Measurements from ENCODE around the gene MDGA2.

MDGA2 gene

DNA sequence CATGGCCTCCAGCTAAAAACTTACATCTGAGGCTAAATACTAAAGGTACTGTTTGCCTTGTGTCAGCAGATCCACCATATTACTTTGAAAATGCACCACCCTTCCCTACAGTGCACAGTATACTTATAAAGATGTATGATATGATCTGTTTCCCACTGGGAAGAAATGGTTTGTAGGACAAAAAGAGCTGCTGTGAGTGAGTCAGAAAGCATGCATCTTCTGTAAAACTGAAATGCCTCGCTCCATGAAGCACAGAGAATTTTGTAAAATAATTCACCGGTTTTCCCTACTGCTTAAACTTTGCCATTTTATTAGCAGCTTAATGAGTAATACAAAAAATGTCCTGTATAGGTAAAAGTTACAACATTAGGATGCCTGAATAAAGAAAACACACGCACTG, 68.8 kb downstream of the MDGA2 start:
- DNase-seq, result no peak

DNA sequence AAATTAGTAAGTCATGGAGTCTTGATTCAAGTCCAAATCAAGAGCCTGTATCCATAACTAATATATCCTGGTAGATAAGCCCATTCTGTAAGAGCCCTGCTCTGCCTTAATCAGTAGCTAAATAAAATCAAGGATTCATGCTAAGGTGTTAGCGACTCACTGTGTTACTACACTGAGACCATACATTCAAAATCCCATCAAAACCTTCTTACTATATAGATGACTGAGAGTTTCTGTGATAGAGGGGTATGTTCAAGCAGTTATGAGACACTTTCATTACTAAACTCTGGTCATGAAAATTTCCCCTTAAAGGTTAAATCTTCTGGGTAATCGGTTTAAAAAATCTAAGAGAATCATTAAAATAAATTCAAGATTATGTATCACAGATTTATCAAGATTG, 78.5 kb downstream of the MDGA2 start:
- no peak for DNase-seq

DNA sequence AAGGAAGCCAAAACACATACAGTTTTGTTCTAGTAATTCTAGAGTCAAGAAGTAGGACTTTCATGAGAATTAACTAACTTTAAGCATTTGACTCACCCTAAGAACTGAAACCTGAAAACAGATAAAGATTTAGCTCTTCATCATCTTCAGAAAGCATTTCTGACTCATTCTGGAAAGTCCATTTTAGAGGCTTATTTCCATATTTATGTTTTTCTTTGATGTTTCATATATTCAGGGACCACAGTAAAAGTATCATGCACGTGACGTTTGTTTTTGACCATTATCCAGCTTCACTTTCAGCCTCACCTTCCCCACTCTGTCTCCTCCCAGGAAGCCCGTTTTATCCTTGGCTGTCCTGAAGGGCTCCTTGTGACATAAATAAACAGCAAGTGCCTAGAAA, 79.2 kb downstream of the MDGA2 start:
- no peak for DNase-seq

- no peak for DNase-seq
Measured at GRCh38 chr14:47595552-47595951, 79.9 kb downstream of the MDGA2 start.

GRCh38 chr14:47590767-47591495, 84.5 kb downstream of the MDGA2 start:
- DNase-seq, result no peak

DNA sequence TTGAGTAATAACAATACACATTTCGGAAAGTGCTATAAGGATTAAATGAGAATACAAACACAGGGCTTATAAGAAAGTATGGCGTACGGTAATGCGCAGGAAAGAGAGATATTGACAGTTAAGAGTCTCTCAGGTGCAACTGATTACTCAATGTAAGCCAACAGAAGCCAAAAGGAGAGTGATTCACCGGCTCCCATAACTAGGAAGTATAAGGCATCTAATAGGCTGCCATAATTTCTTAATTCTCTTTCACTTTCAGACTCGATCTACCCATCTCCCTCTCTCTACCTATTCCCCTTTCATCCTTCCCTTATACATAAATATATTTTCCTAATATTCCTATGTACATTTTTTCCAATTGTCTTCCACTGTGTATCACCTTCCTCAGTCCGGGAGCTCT, 90.0 kb downstream of the MDGA2 start:
- no peak for DNase-seq

DNA sequence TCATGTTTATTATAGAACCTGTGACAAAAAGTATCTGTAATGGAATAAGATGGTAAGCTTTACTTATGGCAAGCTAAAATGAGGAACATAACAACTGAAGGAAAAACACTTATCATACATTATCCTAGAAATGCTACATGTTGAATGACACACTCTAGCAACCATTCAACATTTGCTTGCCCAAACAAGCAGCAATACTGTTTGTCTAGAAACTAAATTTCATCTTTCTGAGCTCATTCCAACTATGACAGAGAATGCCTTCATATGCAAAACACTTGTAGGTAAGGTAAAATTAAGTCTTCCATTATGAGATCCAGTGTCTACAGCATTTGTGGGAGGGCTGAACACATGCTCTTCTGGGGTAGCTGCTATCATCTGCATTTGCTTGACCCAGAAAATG, 108.1 kb downstream of the MDGA2 start:
- DNase-seq, result no peak

- no peak for DNase-seq
Measured at GRCh38 chr14:47557894-47558293, 117.5 kb downstream of the MDGA2 start.

DNA sequence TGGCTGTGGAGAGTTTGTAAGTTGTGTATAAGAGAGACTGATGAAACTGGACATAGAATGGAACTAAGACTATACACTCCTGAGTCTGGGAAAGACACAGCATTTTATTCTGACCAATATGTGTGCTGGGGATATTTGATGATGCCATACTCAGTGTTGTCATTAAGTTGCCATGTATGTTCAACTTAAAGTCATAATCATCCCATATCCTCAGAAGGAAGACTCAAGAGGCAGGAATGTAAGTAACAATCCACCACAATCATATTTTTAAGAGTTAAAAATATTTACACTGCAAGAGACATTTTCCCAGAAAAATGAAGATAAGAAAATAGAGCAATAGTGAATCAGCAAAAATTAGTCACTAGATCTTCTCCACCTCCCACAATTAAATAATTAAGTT, 120.1 kb downstream of the MDGA2 start:
- DNase-seq, result no peak

DNA sequence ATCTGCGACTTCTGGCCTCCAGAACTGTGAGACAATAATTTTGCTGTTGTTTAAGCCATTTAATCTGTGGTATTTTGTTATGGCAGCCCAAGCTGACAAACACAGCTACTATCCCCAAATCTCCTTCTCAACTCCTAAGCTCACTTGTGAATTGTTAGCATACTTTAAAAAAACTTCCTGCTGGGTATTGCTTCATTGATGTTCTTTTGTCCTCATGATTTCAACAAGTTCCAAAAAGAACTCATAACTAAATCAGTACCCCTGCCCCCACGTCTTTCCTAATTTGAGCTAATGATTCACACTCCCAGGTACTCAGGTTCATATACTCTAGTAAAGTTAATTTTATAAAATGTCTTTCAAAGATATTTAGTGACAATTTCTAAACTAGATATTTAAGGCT, 125.5 kb downstream of the MDGA2 start:
- DNase-seq, result no peak

DNA sequence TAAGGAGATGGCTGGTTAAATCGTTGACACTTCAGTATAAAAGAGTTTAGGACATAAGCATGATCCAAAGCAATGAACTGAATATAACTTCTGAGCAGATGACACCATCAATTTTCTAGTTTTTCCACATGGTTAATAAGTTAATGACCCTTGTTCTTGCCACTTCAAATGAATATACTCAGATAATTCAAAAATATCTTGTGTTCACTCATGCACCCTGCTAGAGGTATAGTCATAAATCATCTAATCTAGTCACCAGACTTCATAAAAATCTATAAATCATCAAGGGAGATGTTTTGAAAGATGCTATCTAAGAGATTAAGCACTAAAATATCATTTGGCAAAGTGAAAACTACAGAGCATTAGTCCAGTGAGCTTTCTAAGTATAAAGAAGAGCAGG, 131.9 kb downstream of the MDGA2 start:
- no peak for DNase-seq

DNA sequence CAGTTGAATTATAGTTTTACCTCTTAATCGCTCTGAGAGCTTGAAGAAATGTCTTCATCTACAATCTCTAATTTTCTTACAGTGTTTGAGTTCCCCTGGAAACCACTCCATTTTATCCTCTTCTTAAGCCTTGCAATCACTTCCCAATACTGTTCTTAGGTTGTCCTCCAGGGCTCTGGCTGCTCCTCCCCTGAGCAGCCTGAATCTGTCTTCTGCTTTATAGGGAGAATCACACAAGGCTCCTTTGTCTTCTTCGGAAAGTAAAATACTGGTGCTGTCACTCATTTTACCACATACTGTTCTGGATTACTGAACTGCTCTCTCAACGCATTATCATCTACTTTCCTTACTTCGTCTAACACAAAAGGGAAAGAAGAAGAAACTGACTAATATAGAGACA, 133.7 kb downstream of the MDGA2 start:
- DNase-seq, result no peak

GRCh38 chr14:47539031-47539461, 136.4 kb downstream of the MDGA2 start:
- no peak for DNase-seq

GRCh38 chr14:47536341-47536740, 139.1 kb downstream of the MDGA2 start:
- DNase-seq, result no peak

GRCh38 chr14:47526591-47527244, 148.7 kb downstream of the MDGA2 start:
- no peak for DNase-seq

DNA sequence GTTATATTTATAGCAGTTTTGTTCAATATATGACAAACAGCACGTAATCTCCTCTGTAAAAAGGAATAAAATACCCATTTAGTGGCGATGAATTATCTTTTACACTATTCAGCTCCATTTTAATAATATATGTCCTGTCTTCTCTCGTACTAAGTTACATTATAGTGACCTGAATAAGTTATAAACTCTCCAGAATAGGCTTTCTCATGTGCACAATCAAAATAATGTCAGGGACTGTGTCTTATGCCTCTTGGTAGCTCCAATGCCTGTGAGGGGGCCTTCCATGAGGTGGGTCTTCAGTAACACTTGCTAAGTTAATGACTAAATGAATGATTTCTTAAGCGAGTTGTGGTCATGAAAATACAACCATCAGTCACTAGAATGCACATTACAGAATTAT, 150.9 kb downstream of the MDGA2 start:
- no peak for DNase-seq

DNA sequence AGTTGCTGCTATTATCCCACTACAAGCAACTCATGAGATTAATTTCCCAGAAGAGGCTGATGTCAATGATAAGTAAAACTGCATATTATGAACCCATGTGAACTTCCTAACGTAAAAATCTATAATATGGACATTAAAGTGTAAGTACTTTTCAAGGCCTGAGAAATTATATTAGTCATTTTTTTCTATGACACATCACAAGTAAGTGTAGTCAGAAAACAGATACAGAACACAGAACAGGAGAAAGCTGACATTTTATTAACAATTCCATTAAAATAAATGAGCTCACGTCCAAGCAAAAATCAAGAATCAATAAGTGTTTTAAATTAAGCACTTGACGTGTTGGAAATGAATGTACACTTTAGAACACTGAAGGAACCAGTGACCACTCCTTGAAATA, 155.0 kb downstream of the MDGA2 start:
- DNase-seq, result no peak

- DNase-seq, result no peak
Measured at GRCh38 chr14:47511829-47512228, 163.6 kb downstream of the MDGA2 start.

DNA sequence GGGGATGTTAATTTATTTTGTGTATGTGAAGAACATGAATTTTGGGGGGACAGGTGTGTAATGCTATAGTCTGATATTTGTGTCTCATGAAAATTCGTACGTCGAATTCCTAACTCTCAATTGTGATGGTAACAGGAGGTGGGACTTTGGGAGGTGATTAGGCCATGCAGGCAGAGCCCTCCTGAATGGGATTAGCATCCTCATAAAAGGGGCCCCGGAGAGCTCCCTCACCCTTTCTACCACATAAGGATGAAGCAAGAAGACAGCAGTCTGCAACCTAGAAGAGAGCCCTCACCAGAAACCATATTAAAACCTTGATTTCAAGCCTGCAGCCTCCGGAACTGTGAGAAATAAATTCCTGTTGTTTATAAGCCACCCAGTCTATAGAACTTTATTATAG, 165.4 kb downstream of the MDGA2 start:
- DNase-seq, result no peak

- DNase-seq, result no peak
Measured at GRCh38 chr14:47507861-47508260, 167.5 kb downstream of the MDGA2 start.

DNA sequence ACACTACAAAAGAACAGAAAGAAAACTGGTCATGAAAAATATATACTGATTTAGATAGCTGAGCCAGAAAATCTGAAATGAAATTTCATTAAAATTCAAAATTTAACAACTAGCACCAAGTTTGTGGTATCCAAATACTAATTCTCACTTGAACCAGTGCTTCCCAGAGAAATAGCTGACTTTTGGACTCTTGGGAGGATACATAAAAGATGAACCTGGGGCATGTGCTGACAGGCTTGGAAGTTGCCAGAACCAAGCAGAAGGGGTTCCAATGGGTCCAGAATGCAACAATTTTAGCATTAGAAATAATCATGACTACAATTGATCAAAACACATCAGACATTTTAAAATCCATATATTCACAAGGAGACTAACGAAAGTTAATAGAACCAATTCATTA, 175.0 kb downstream of the MDGA2 start:
- no peak for DNase-seq

GRCh38 chr14:47490766-47491165, 184.6 kb downstream of the MDGA2 start:
- DNase-seq, result no peak

GRCh38 chr14:47490353-47490752, 185.1 kb downstream of the MDGA2 start:
- DNase-seq, result no peak

- no peak for DNase-seq
Measured at GRCh38 chr14:47485421-47485820, 190.0 kb downstream of the MDGA2 start.

DNA sequence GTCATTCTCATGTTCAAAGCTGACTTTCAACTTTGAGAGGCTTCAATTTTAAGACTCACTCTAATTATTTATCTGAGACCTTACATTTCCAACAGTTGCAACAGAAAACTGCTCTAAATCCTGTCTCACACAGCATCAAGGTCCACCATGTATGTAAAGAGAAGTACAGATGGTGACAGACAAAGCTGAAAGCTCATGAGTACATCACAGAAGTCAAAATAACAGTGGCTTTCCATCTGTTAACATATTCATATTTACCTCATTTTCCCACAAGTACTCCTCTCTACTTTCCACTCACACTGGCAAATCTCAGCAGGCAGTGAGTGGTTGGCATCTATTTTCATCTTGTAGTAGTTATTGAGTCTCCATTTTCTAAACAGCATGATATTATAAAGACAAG, 192.0 kb downstream of the MDGA2 start:
- no peak for DNase-seq

All from NCI-H187 (cell line).